Uterine smooth muscle cell (primary cell): ENCODE results near the gene NALF2. TPM values are rescaled to one million over a fixed set of nuclear protein-coding genes. Genes with fewer than 3 reads are reported as not detected.

Experiments
- total RNA-seq: library from RNA; depleted of rRNA; stranded (reverse); fragments of >200 nt; gene quantifications from 2 replicates; pipeline ENCODE4 v1.2.3, GENCODE V29; 2014

Gene NALF2
- not detected in 2 replicates for total RNA-seq

DNA sequence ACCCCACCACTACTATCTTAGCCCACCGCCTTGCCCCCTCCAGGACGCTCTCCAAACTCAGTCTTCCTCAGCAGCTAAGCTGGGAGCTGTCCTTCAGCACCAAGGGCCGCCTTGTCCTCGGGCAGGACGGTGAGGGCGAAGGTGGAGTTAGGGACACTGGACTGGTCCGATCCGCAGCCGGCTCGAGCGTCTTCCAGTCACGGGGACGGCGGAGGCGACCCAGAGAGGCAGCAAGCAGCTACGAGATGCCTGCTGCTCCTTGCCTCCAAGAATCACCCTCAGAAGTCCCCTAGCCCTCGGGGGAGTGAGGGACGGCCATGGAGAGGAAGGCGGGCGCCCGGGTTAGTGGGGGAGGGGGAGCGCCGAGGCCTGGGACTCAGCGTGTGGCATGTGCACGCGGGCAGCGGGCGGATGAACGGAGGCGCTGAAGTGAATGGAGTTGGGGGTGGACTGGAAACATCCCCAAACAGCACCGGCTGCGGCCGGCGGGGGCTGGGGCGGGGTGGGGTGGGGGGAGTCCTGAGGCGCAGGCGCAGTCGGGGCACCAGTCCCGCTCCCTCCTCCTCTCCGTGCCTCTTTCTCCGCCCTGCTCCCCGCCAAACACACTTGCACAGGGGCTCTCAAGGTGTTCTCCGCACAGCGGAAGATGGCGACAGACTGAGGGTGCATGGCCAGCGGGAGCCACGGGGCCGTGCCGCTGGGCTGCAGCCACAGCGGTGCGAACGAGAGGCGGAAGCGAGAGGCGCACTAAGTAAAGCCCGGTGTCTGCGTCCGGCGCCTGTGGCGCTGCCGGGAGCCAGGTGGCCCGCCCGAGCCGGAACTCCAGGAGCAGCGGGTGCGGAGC lies at the start of gene NALF2:
Gene NALF2 (plus strand): TSS at position 545 of the 844 bp plus-strand sequence. CDS start 957 bp downstream, outside the sequence.

Other genes starting within 250 kb of the NALF2 start
- gene EDA, start 111.8 kb downstream of the NALF2 start, total RNA-seq = 0.50 and 1.1 TPM in 2 replicates